Activated T-helper 9 cell treated with anti-CD3 and anti-CD28 coated beads, Interleukin-2, amount 50 U/mL, for 16 hours (primary cell): ENCODE measurements around the gene DLGAP3.
"Not testable (repeated sequence)": the region's sequence is repeated elsewhere in the genome, so short reads cannot be mapped to it uniquely, and the experiment has no call there.

Experiments
- DNase-seq: peaks from one replicate; pipeline ENCODE4 v3.0.0-alpha.2; 2020; ENCODE audit warnings: low read depth

Gene DLGAP3

GRCh38 chr1:34839526-34840305, 89.7 kb downstream of the DLGAP3 start:
- no peak for DNase-seq

DNA sequence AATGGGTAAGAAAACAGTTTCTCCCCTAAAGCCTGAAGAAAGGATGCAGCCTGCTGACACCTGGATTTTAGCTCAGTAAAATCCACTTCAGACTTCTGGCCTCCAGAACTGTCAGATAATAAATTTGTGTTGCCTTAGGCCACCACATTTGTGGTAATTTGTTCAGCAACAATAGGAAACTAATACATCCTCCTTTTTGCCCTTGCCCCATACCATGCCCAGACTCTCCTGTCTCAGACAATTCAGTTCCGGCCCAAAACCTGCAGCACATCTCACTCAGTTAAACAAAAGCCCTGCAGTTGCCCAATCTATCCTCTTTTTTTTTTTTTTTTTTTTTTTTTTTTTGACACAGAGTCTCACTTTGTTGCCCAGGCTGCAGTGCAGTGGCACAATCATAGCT, 95.7 kb downstream of the DLGAP3 start:
- no peak for DNase-seq

- DNase-seq: no peak
These were observed 97.7 kb downstream of the DLGAP3 start for GRCh38 chr1:34831721-34832246.

- no peak for DNase-seq
These were observed 100.2 kb downstream of the DLGAP3 start for GRCh38 chr1:34829250-34829649.

DNA sequence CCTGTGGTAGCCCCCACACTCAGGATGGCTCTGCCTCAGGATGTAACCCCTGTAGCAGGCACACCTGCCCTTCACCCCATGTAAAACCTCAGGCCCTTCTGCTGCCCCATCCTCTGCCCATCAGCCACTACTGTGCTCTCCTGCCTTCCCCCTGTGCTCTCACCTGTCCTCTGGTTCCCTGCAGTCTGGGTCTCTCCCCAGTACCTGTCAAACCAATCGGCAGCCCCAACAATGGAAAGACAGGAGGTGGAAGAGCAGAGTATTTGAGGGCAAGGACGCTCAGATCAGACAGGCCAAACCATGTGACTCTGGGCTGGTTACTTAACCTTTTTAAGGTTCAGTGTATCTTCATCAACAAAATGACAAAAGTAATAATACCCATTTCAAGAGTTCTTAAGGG, 100.8 kb downstream of the DLGAP3 start:
- no peak for DNase-seq

- no peak for DNase-seq
These were observed 102.0 kb downstream of the DLGAP3 start for GRCh38 chr1:34827341-34827941.

DNA sequence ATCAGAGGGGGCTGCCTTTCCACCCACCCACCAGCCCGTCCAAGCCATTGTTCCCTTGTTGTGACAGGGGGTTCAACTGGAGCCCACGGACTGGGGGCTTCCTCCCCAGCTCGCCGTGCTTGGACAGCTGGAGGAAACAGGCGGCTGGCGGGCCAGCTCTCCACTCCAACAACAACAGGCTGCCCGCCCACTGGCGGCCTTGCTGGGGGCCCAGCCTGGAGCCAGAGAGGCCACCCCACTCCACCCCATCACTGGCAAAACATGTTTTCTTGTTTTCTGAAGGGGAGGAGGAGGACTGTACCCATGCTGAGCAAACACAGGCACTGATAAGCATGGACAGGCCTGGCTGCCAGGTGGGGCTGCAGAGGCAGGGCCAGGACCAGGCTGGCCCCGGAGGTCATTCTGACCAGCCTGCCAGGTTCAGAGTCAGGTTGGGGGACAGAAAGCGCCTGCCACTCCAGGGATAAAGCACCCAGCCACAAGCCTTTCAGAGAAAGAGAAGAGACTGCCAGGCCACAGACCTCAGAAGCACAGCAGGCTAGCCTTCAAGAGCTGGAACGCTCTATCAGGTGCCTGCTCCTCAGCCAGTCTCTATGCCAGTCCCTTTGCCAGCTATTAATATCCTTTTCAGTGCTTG, 103.9 kb downstream of the DLGAP3 start:
- no peak for DNase-seq

GRCh38 chr1:34824817-34825454, 104.5 kb downstream of the DLGAP3 start:
- no peak for DNase-seq

DNA sequence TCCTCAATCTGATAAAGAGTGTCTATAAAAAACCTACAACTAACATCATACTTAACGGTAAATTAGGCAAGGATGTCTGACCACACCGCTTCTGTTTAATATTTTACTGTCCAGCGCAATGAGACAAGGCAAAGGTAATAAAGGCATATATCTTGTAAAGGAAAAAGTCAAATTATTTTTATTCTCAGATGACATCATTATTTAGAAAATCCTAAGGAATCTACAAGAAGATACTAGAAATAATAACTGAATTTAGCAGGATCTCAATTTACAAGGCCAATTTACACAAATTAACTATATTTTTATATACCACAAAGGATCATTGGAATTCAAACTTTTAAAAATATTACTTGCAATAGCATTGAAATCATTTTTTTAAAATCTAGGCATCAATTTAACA, 107.2 kb downstream of the DLGAP3 start:
- DNase-seq: no peak

DNA sequence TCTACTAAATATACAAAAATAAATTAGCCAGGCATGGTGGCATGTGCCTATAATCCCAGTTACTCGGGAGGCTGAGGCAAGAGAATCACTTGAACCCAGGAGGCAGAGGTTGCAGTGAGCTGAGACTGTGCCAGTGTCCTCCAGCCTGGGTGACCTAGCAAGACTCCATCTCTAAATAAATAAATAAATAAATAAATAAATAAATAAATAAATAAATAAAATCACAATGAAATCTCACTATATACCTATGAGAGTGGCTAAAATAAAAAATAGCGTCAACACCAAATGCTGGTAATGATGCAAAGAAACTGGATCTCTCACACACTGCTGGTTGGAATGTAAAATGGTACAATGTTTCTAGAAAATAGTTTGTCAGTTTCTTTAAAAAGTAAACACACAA, 110.6 kb downstream of the DLGAP3 start:
- DNase-seq: not testable (repeated sequence)

DNA sequence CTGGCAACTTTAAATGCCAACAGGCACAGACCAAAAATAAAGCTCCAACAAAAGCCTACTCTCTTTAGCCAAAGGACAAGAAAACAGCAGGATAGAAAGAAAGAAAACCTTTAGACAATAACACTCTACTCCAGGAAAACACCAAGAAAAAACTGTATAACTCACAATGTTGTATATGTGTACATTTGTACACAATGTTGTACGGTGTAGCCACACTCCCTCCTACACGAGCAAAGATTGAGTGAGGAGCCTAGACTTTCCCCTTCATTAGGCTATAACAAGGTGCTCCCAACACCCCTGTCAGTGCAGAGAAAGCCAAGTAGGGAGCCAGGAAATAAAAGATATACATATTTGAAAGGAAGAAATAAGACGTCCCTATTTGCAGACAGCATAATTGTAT, 112.7 kb downstream of the DLGAP3 start:
- no peak for DNase-seq

DNA sequence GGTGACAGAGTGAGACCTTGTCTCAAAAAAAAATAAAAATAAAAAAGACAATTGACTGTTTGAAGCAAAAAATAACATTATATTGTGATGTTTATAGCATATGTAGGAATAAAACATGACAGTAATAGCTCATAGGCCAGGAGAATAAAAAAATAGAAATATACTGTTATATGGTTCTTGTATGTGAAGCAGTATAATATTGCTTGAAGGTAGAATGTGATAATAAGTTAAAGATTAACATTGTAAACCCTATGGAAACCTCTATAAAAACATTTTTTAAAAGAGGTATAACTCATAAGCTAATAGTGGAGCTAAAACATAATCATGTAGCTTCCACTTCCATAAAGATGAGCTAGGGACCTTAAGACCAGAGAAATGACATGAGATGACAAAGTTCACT, 113.1 kb downstream of the DLGAP3 start:
- DNase-seq: no peak
